Endothelial cell of umbilical vein (primary cell): ENCODE measurements around the gene TSPAN18. TPM values are rescaled to one million over a fixed set of nuclear protein-coding genes. Genes with fewer than 3 reads are reported as not detected.

Experiments
- BruUV-seq: library from RNA; stranded (reverse); fragments of 400-500 nt; replicated peaks from 2 replicates; lab custom pipeline; 2021; lab: Mats Ljungman, UMichigan
- CTCF ChIA-PET: fragments of 300-600, 350-600 bp; sonication (Branson Sonifier 250); formaldehyde crosslinking; loops from one replicate; lab custom pipeline; 2021; ENCODE audit warnings: antibody characterized with exemption, inconsistent platforms; lab: Charles Lee
- POLR2A ChIA-PET: fragments of 300-600, 350-600 bp; sonication (Branson Sonifier 250); formaldehyde crosslinking; loops from one replicate; lab custom pipeline; 2021; ENCODE audit warnings: antibody characterized with exemption, inconsistent platforms; lab: Charles Lee
- DNase-seq: peaks from one replicate; pipeline ENCODE4 v3.0.0-alpha.2; 2011; ENCODE audit warnings: low read depth, low spot score
- FAIRE-seq: peaks from 2 replicates; lab custom pipeline; 2011; peaks lifted over from hg19 to GRCh38; lab: Jason Lieb, UNC
- H2AFZ ChIP-seq: 2 replicates; pipeline ENCODE4 v1.6.0; 2012; ENCODE audit warnings: low read depth, low read length, control low read depth, inconsistent platforms
- H3K27ac ChIP-seq: 2 replicates; pipeline ENCODE4 v1.5.1; 2011; ENCODE audit warnings: low read depth, mild to moderate bottlenecking, control low read depth, low read length, moderate library complexity; ENCODE audit not compliant: insufficient read depth
- H3K27me3 ChIP-seq, 2 experiments: 2 replicates each; pipeline versions ENCODE4 v1.6.0 to v1.6.1; 2011; ENCODE audit warnings: low read length in 2 of 2, mixed read lengths in 1 of 2; ENCODE audit not compliant: control insufficient read depth in 2 of 2, insufficient read depth in 2 of 2
- H3K36me3 ChIP-seq, 2 experiments: 2 replicates in 1 of 2; 3 replicates in 1 of 2; pipeline ENCODE4 v1.5.1; 2011; ENCODE audit warnings: low read length in 2 of 2, mild to moderate bottlenecking in 1 of 2, moderate library complexity in 1 of 2; ENCODE audit not compliant: control insufficient read depth in 2 of 2, insufficient read depth in 2 of 2; ENCODE audit errors: extremely low read depth in 1 of 2
- H3K4me1 ChIP-seq: 3 replicates; pipeline ENCODE4 v1.5.1; 2011; ENCODE audit warnings: mild to moderate bottlenecking, low read length; ENCODE audit not compliant: control insufficient read depth, insufficient read depth; ENCODE audit errors: extremely low read depth
- H3K4me2 ChIP-seq: 2 replicates; pipeline ENCODE4 v1.6.1; 2011; ENCODE audit warnings: low read length, control low read depth, mixed read lengths; ENCODE audit not compliant: insufficient read depth
- H3K4me3 ChIP-seq, 3 experiments: fragments of 200-600 bp in 1 of 3; sonication (generic), shearing (Covaris generic) in 1 of 3; replicated peaks in 1 of 3; 2 replicates each; pipeline ENCODE4 v1.5.1; 2011 to 2016; ENCODE audit warnings: control low read depth in 3 of 3, low read length in 3 of 3, mild to moderate bottlenecking in 2 of 3, inconsistent platforms in 1 of 3, low read depth in 1 of 3, moderate library complexity in 1 of 3; ENCODE audit not compliant: insufficient read depth in 1 of 3
- H3K79me2 ChIP-seq: 2 replicates; pipeline ENCODE4 v1.6.0; 2012; ENCODE audit warnings: low read length, inconsistent platforms; ENCODE audit not compliant: control insufficient read depth, insufficient read depth
- H3K9ac ChIP-seq: replicated peaks from 2 replicates; pipeline ENCODE3; 2011; ENCODE audit warnings: low read length, control low read depth; ENCODE audit not compliant: insufficient read depth; ENCODE audit errors: extremely low read depth
- H3K9me1 ChIP-seq: replicated peaks from 3 replicates; pipeline ENCODE4 v1.6.0; 2011; ENCODE audit warnings: mild to moderate bottlenecking, low read length; ENCODE audit not compliant: control insufficient read depth, insufficient read depth; ENCODE audit errors: extremely low read depth
- H3K9me3 ChIP-seq: replicated peaks from 2 replicates; pipeline ENCODE4 v1.5.1; 2012; ENCODE audit warnings: low read length, inconsistent platforms; ENCODE audit not compliant: control insufficient read depth, insufficient read depth
- H4K20me1 ChIP-seq: replicated peaks from 2 replicates; pipeline ENCODE3; 2011; ENCODE audit warnings: mild to moderate bottlenecking, low read length; ENCODE audit not compliant: control insufficient read depth, insufficient read depth; ENCODE audit errors: extremely low read depth
- EZH2 ChIP-seq: IDR thresholded peaks from 2 replicates; pipeline ENCODE4 v1.6.1; 2012; ENCODE audit warnings: borderline replicate concordance, low read depth, mild to moderate bottlenecking, moderate library complexity, low read length, inconsistent platforms; ENCODE audit not compliant: severe bottlenecking
- FOS ChIP-seq: IDR thresholded peaks from 2 replicates; pipeline ENCODE4 v1.6.1; 2011; ENCODE audit warnings: mild to moderate bottlenecking, low read length, moderate library complexity, borderline replicate concordance; ENCODE audit not compliant: insufficient read depth
- GATA2 ChIP-seq: IDR thresholded peaks from 2 replicates; pipeline ENCODE4 v1.7.0; 2011; ENCODE audit warnings: low read depth, mild to moderate bottlenecking, moderate library complexity, mixed read lengths, low read length; ENCODE audit not compliant: insufficient read length, insufficient read depth
- JUN ChIP-seq: IDR thresholded peaks from 2 replicates; pipeline ENCODE4 v1.6.1; 2011; ENCODE audit warnings: borderline replicate concordance, low read depth; ENCODE audit not compliant: insufficient read length, insufficient read depth
- MYC ChIP-seq: IDR thresholded peaks from one replicate; pipeline ENCODE4 v1.6.1; 2011; ENCODE audit warnings: mild to moderate bottlenecking, low read depth, low read length
- POLR2A ChIP-seq: IDR thresholded peaks from 2 replicates; pipeline ENCODE4 v1.6.1; 2012; ENCODE audit warnings: low read depth, mild to moderate bottlenecking, control low read depth, low read length
- POLR2AphosphoS5 ChIP-seq: IDR thresholded peaks from 2 replicates; pipeline ENCODE4 v1.6.1; 2012; ENCODE audit warnings: low read depth, mild to moderate bottlenecking, control low read depth, low read length, moderate library complexity; ENCODE audit not compliant: insufficient read depth
- dilution Hi-C: fragments of 300-500 bp; cut with MboI; formaldehyde crosslinking; loops from one replicate; pipeline ENCODE4 v1.15.0; 2019; ENCODE audit warnings: low sequenced_read_pairs; ENCODE audit not compliant: extremely low pct_ligation_motif_present
- intact Hi-C: fragments of 100-400 bp; cut with micrococcal nuclease; formaldehyde crosslinking; loops from one replicate; pipeline ENCODE4 v1.10.0; 2022
- polyA plus RNA-seq, 4 experiments: library from polyadenylated mRNA; depleted of rRNA in 3 of 4; stranded (reverse) in 3 of 4; unstranded in 1 of 4; fragments of >200 nt; gene quantifications; 2 replicates each; pipeline versions ENCODE4 v1.2.1 to v1.2.3, GENCODE V29; 2011 to 2012; ENCODE audit warnings: missing spikeins in 1 of 4
- total RNA-seq: library from RNA; stranded (reverse); gene quantifications from 2 replicates; pipeline ENCODE4 v1.2.3, GENCODE V29; 2021
- TF ChIP-seq, protein P1 (sequence below): IDR thresholded peaks from 2 replicates; pipeline ENCODE4 v1.6.1; 2011; ENCODE audit not compliant: insufficient read depth, insufficient read length
- TF ChIP-seq, protein P2 (sequence below), 2 donors: IDR thresholded peaks; 1 replicate in 1 of 2; 2 replicates in 1 of 2; pipeline ENCODE4 v1.5.1; 2011; ENCODE audit warnings: low read length in 2 of 2, mild to moderate bottlenecking in 2 of 2, moderate library complexity in 2 of 2, control low read depth in 1 of 2, inconsistent platforms in 1 of 2, low read depth in 1 of 2; ENCODE audit not compliant: insufficient read depth in 1 of 2; ENCODE audit errors: extremely low read depth in 1 of 2

The TSPAN18 gene
- total and polyA plus RNA-seq, 2 donors (not counting 3 experiments of a cell fraction or from before 2014, with no cell fraction given), result 32.2 to 118 TPM

- no peak overlapping the region for H3K9ac ChIP-seq
- peak; percentile 88 for FAIRE-seq
- peaks cover 23% of the 10 kb centered on the region for H3K4me1 ChIP-seq
- ChIA-PET POLR2A (no interaction called here), CTCF (interaction anchor here (1.4 to 2.8 kb wide), 3 partner anchors 75 to 194 kb away, joined by 3 to 8 read pairs (median 5); no protein-coding TSS in a partner anchor)
- dilution Hi-C loops (no loop called here), intact Hi-C loops (no loop called here)
- H3K4me3 ChIP-seq, result no peak overlapping the region
- H3K36me3 ChIP-seq, result no peaks in the 10 kb centered on the region
- H3K9me1 ChIP-seq, result no peaks in the 10 kb centered on the region
- BruUV-seq, result no TSS peak
- H3K79me2 ChIP-seq, result no peaks in the 10 kb centered on the region
- no peak overlapping the region for H2AFZ ChIP-seq
- no peak overlapping the region for H3K4me2 ChIP-seq
- no peaks in the 10 kb centered on the region for H3K27me3 ChIP-seq
- H3K27ac ChIP-seq, result peak overlapping the region; percentile 27
- TF ChIP-seq POLR2A (no peak), JUN (no peak), FOS (no peak), MYC (no peak)
- no peaks in the 10 kb centered on the region for H3K9me3 ChIP-seq
- no peaks in the 10 kb centered on the region for H4K20me1 ChIP-seq
- peak; percentile 75 for DNase-seq
Measured at GRCh38 chr11:44818110-44818509, 91.3 kb downstream of the TSPAN18 start.

- TF ChIP-seq POLR2A, result no peak
- TF ChIP-seq, protein P1, sequence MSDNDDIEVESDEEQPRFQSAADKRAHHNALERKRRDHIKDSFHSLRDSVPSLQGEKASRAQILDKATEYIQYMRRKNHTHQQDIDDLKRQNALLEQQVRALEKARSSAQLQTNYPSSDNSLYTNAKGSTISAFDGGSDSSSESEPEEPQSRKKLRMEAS, result no peak
- no peak for TF ChIP-seq MYC
- no peak for TF ChIP-seq FOS
- no peak for TF ChIP-seq EZH2
- TF ChIP-seq, protein P2, sequence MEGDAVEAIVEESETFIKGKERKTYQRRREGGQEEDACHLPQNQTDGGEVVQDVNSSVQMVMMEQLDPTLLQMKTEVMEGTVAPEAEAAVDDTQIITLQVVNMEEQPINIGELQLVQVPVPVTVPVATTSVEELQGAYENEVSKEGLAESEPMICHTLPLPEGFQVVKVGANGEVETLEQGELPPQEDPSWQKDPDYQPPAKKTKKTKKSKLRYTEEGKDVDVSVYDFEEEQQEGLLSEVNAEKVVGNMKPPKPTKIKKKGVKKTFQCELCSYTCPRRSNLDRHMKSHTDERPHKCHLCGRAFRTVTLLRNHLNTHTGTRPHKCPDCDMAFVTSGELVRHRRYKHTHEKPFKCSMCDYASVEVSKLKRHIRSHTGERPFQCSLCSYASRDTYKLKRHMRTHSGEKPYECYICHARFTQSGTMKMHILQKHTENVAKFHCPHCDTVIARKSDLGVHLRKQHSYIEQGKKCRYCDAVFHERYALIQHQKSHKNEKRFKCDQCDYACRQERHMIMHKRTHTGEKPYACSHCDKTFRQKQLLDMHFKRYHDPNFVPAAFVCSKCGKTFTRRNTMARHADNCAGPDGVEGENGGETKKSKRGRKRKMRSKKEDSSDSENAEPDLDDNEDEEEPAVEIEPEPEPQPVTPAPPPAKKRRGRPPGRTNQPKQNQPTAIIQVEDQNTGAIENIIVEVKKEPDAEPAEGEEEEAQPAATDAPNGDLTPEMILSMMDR (IDR thresholded peaks at IDR 0.05; ENCODE audit: extremely low read depth in 1 of 2, insufficient read depth in 1 of 2, low read depth in 1 of 2, low read length in 2 of 2), result no peak
- TF ChIP-seq POLR2AphosphoS5, result no peak
- TF ChIP-seq JUN, result no peak
- no peak for TF ChIP-seq GATA2
- Histone ChIP-seq H3K27me3 (no peaks in the 10 kb centered on the region), H3K4me2 (no peak overlapping the region), H3K9me1 (no peaks in the 10 kb centered on the region), H3K4me3 (no peak overlapping the region), H3K79me2 (no peaks in the 10 kb centered on the region), H3K36me3 (no peaks in the 10 kb centered on the region), H2AFZ (no peak overlapping the region), H3K9ac (no peak overlapping the region), H3K9me3 (no peaks in the 10 kb centered on the region), H4K20me1 (no peaks in the 10 kb centered on the region), H3K27ac (no peak overlapping the region), H3K4me1 (peaks cover 27% of the 10 kb centered on the region)
- DNase-seq, result no peak
- FAIRE-seq, result no peak
- POLR2A ChIA-PET, result no interaction called here
- dilution Hi-C loops (no loop called here), intact Hi-C loops (no loop called here)
- no TSS peak for BruUV-seq
- CTCF ChIA-PET, result interaction anchor here (0.6 to 2.2 kb wide), 2 partner anchors 8 to 195 kb away, joined by 3 to 5 read pairs; no protein-coding TSS in a partner anchor
Measured at GRCh38 chr11:44819346-44819745, 92.6 kb downstream of the TSPAN18 start.
